ENCODE data around the gene GABARAP. TPM values are rescaled to one million over a fixed set of nuclear protein-coding genes. Genes with fewer than 3 reads are reported as not detected.

GABARAP gene
- total and polyA plus RNA-seq, 2 of the 13 experiments (the other 11 are each of a cell fraction or from before 2014, with no cell fraction given): 161 to 310 TPM

GRCh38 chr17:7252176-7253043 lies 10.2 kb upstream of the GABARAP start, which contains the start of gene ELP5 (continued):
- TF ChIP-seq ZNF891 (CRISPR knock-in tag; IDR thresholded peaks at IDR 0.05) (peak; percentile 79), ZFP62 (CRISPR knock-in tag; IDR thresholded peaks at IDR 0.05) (no peak), ZKSCAN8 (CRISPR knock-in tag; IDR thresholded peaks at IDR 0.05; ENCODE audit: borderline replicate concordance) (peak; percentile 37), HDAC6 (IDR thresholded peaks at IDR 0.05; ENCODE audit: low read depth, low read length) (no peak), MTF1 (CRISPR knock-in tag; IDR thresholded peaks at IDR 0.05) (no peak), PHF5A (CRISPR knock-in tag; IDR thresholded peaks at IDR 0.05; ENCODE audit: low read depth, unreplicated experiment) (no peak), ZSCAN30 (CRISPR knock-in tag; IDR thresholded peaks at IDR 0.05) (no peak), ZNF230 (CRISPR knock-in tag; IDR thresholded peaks at IDR 0.05) (peak; percentile 92), ZNF782 (CRISPR knock-in tag; IDR thresholded peaks at IDR 0.05; ENCODE audit: borderline replicate concordance) (no peak; the same call in 1 of the 2 replicates), ATF7-NPFF (CRISPR knock-in tag; IDR thresholded peaks at IDR 0.05; ENCODE audit: low read depth) (peak; percentile 36; the same call in 1 of the 2 replicates), MTERF4 (CRISPR knock-in tag; IDR thresholded peaks at IDR 0.05) (no peak; the same call in 1 of the 2 replicates), ZNF703 (CRISPR knock-in tag; IDR thresholded peaks at IDR 0.05; ENCODE audit: borderline replicate concordance) (no peak), MZF1 (CRISPR knock-in tag; IDR thresholded peaks at IDR 0.05; ENCODE audit: borderline replicate concordance) (peak; percentile 63; the same call in 1 of the 2 replicates), AGO1 (IDR thresholded peaks at IDR 0.05; ENCODE audit: low read depth, low read length, poor library complexity, severe bottlenecking) (peak; percentile 42), RFX5 (IDR thresholded peaks at IDR 0.05; ENCODE audit: low read depth, low read length) (no peak; the same call in 1 of the 2 replicates), ZNF143 (CRISPR knock-in tag; IDR thresholded peaks at IDR 0.05) (peak; percentile 70), ZNF780A (CRISPR knock-in tag; IDR thresholded peaks at IDR 0.05) (no peak), ZNF34 (CRISPR knock-in tag; IDR thresholded peaks at IDR 0.05; ENCODE audit: borderline replicate concordance) (peak; percentile 57; the same call in 1 of the 2 replicates), ZNF446 (CRISPR knock-in tag; IDR thresholded peaks at IDR 0.05) (no peak), EHMT2 (IDR thresholded peaks at IDR 0.05; ENCODE audit: borderline replicate concordance, low read depth, low read length) (no peak), ZNF772 (CRISPR knock-in tag; IDR thresholded peaks at IDR 0.05) (peak; percentile 74; the same call in 1 of the 2 replicates), ZNF468 (CRISPR knock-in tag; IDR thresholded peaks at IDR 0.05) (peak; percentile 78; the same call in 1 of the 2 replicates), ZBTB10 (CRISPR knock-in tag; IDR thresholded peaks at IDR 0.05; ENCODE audit: borderline replicate concordance) (no peak; the same call in 1 of the 2 replicates), ZNF30 (CRISPR knock-in tag; IDR thresholded peaks at IDR 0.05) (no peak)
- TF ChIP-seq, protein P1, sequence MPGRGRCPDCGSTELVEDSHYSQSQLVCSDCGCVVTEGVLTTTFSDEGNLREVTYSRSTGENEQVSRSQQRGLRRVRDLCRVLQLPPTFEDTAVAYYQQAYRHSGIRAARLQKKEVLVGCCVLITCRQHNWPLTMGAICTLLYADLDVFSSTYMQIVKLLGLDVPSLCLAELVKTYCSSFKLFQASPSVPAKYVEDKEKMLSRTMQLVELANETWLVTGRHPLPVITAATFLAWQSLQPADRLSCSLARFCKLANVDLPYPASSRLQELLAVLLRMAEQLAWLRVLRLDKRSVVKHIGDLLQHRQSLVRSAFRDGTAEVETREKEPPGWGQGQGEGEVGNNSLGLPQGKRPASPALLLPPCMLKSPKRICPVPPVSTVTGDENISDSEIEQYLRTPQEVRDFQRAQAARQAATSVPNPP (CRISPR knock-in tag; IDR thresholded peaks at IDR 0.05): 0 out of 2 replicates have a peak, but pooled peaks have one; percentile 30
